ENCODE results near the gene DPF3. TPM values are rescaled to one million over a fixed set of nuclear protein-coding genes. Genes with fewer than 3 reads are reported as not detected.

The DPF3 gene
- total RNA-seq, 1 donor from 2014 or later: 27.3 TPM

DNA sequence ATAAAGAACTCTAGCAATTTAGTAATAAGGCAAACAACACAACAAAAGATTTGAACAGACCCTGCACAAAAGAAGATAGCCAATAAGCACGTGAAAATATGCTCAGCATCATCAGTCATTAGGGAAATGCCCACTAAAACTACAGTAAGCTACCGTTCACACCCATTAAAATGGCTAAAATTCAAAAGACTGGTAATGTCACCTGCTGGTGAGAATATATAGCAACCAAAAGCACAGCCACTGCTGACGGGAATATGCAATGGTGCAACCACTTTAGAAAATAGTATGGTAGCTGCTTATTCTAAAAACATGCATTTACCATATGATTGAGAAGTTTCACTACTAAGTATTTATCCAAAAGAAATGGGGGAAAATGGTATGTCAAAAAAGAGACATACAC lies 74.9 kb downstream of the DPF3 start:
- intact Hi-C loops (cut with DNase I): no loop called here
- DNase-seq (ENCODE audit: missing footprints) (no peak), ATAC-seq (no peak)

DNA sequence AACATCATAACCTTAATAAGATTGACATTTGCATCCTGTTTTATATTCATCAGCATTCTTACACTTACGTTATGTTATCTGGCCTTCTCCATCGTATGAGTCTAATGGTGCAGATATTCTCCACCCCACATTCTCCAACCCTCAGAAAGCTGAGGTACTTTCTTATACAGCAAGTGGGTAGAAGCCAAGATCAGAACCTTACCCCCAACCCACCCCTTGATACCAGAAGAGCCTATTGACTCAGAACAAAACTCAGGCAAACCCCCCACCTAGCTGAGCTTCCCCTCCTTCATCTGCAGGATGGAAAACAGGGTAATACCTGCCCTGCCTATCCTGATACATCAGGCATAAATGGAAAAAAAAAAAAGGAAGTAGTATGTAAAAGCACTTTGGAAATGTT lies 77.6 kb downstream of the DPF3 start:
- intact Hi-C loops (cut with DNase I): no loop called here
- ATAC-seq (no peak), DNase-seq (ENCODE audit: missing footprints) (no peak)

DNA sequence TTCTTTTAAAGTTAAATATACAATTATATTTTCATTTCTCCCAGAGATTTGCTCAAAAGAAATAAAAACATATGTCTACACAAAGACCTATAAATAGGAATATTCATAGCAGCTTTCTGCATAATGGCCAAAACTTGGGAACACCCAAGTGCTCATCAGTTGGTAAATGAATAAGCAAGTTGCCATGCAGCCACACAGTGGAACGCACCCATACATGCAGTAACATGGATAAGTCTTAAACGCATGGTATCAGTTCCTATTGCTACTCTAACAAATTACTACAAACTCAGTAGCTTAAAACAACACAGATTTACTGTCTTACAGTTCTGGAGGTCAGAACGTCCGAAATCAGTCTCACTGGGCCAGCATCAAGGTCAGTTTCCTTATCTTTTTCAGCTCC lies 78.5 kb downstream of the DPF3 start:
- DNase-seq (ENCODE audit: missing footprints): no peak
- intact Hi-C loops (cut with DNase I): no loop called here
- no peak for ATAC-seq

DNA sequence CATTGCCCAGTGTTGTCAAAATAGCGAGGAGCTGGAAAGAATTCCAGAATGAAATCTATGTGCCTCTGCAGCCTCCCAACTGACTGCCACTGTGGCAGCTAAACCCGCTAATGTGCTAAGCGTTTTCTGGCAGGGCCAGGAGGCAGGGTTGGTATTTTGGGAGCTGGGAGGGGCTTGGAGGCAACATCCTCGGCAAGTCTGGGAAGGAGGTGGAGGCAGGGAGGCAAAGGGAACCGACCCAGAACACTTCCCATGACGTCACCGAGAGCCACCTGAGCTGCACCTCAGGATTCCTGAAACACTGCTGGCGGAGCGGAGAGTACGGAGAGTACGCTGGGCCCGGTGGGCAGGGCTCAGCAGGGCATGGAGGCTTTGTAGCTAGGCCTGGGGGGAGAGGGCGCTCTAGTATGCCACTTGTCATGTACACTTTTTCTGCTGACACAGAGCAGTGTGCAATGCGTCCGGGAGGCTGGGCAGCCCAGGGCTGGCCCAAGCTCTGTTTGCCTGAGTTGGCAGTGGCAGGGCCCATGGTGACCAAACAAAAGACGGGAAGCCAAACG lies 81.5 kb downstream of the DPF3 start:
- ATAC-seq (peak; percentile 94), DNase-seq (ENCODE audit: missing footprints) (peak; percentile 78)
- intact Hi-C loops (cut with DNase I): loop anchor here (1.0 to 5.0 kb wide), 3 partner anchors 56 to 95 kb away; partner anchors contain the start of gene DPF3

DNA sequence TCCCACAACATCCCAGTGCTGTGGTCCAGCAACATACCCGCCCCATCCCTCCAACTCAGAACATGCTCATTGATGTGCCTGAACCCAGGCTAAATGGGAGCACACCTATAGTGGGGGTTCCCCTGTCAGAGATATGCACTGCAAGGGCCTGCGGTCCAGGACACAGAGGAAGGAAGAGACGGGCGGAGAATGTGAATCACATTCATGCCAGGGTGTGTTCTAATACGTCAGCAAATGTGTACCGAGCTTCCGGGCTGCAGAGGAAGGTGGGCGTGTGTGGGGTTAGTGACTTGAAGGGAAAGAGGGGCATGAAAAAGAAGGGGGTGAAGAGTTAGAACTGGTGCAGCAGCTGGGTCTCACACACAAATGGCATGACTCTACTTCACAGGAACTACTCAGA lies 83.7 kb downstream of the DPF3 start:
- intact Hi-C loops (cut with DNase I): loop anchor here (5.0 kb wide), 1 partner anchor 93 kb away; no protein-coding TSS in a partner anchor
- ATAC-seq (no peak), DNase-seq (ENCODE audit: missing footprints) (no peak)

DNA sequence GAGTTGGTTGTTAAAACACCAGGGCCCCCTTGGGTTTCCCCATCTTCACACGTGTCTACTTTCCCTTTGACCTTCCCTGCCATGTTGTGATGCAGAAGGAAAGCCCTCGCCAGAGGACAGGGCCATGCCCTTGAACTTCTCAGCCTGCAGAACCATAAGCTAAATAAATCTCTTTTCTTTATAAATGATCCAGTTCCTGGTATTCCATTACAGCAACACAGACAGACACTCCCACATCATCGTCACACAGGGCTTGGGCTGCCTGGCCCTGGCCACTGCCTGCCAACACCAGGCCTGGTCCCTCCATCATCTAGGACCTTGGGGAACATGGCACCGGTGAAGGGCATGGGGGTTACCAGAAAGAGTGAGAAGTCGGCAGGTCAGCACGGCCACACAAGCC lies 84.8 kb downstream of the DPF3 start:
- ATAC-seq: no peak
- DNase-seq (ENCODE audit: missing footprints): no peak
- intact Hi-C loops (cut with DNase I): no loop called here

DNA sequence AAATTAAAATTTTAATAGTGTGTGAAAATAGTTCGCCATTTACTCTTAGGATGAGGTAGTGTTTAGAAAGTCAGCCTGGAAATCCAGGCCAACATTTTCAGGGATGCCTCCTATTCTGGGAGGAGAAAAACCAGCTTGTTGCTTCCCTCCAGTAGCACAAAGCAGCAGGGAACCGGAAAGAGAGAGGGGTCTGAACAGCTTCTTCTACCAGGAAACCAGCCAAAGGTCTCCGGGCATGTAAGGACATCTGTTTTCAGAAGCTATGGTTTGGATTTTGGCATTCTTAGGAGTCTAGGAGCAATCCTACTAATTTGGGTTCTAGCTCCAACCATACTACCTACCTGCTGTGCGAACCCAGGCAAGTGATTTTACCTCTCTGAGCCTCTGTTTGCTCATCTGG lies 85.3 kb downstream of the DPF3 start:
- intact Hi-C loops (cut with DNase I): no loop called here
- no peak for DNase-seq (ENCODE audit: missing footprints)
- ATAC-seq: no peak

DNA sequence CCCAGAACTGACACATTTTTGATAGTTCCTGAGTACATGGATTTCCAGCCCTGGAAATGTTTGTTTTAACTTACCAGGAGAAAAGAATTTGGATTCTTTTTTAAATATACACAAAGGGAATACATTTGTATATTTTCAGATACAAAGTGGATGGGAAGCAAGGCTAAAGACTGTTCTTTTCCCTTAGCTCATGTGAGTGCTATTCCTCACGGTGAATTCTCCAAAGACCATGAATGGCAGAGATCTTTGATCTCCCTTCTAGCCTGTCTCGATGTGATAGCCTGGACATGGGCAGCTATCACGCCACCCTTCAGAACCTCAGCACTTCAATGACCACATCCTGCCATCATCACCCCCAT lies 91.3 kb downstream of the DPF3 start:
- DNase-seq (ENCODE audit: missing footprints): no peak
- intact Hi-C loops (cut with DNase I): no loop called here
- no peak for ATAC-seq

DNA sequence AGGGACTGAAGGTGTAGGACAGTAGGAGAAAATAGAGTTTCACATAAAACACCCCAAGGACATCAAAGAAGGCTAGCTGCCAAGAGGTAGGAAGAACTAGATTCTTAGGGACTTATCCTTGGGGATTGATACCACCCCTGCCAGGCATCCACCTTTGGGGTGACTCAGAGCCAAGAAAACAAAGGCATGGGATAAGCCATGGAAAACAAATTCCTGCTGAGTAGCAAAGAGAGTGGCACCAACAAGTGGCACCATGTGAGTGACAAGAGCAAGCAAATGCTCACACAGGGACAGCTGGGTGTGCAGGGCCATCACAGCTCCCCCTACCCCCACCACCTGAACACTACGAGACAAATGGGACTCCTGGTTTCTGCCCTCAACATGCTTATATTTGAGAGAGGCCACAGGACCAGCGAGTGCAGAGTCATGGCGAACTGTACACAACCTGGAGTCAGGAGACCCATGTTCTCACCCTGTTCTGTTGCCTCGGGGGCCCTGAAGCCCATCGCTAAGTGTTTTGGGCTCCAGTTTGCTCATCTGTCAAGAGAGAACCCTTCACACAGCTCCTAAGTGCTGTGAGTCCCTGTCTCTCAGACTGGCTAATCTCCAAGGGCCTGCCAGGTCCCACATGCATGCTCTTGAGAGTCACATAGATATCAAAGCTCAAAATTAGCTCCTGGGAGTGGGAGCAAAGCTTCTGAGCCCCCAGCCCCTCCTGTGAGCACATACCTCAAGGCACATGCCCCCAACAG lies 91.9 kb downstream of the DPF3 start:
- ATAC-seq (peak; percentile 60), DNase-seq (ENCODE audit: missing footprints) (no peak)
- intact Hi-C loops (cut with DNase I): no loop called here

DNA sequence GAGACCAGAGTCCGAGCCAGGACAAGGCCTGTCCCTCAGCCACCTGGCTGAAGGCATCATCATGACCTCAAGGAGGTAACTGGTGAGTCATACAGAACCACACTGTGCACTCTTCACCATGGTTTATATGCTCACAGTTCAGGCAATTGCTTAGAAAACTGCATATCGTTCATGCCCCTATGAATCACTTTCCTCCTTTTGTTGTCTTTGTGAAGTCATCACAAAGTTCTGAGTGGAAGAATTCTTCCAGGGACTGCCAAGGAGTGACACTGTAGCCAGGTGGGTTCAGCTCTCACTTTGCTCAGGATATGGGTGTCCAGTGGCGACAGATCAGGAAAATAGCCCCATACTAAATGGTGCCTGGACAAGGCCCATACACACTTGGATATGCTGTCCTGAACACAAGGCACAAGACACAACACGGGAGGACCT lies 92.5 kb downstream of the DPF3 start:
- intact Hi-C loops (cut with DNase I): no loop called here
- no peak for DNase-seq (ENCODE audit: missing footprints)
- ATAC-seq: no peak

DNA sequence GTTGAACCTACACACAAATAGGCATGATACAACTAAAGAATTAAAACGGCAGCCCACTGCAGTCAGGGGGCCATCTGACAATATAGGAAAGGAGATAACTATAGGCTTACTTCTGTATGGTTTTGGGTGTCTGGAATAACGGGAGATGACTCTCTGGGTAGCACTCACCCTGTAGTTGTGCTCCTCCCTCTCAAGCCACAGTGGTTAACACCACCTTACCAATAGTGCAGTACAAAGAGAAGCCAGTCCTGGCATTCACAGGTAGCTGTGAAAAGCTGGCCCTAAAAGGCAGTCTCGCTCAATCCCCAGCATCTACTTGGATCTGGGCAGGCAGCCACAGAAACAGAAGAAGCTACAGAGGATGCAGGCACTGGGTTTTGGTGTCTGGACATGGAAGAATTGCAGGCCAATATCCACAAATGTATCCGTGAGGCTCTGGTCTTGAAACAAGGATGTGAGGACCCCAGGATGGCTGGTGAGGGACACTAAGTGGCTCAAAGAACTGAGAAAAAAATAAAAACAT lies 93.0 kb downstream of the DPF3 start:
- no peak for ATAC-seq
- no peak for DNase-seq (ENCODE audit: missing footprints)
- intact Hi-C loops (cut with DNase I): no loop called here

DNA sequence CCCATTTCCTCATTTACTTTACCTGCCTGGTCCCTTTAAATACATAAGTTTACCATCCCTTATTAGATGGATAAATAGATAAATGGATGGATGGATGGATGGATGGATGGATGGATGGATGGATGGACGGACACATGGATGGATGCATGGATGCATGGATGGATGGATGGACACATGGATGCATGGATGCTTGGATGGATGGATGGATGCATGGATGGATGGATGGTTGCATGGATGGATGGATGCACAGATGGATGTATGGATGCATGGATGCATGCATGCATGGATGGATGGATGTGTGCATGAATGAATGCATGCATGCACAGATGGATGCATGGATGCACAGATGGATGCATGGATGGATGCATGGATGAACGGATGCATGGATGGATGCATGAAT lies 93.6 kb downstream of the DPF3 start:
- ATAC-seq (no peak), DNase-seq (ENCODE audit: missing footprints) (no peak)
- intact Hi-C loops (cut with DNase I): no loop called here

DNA sequence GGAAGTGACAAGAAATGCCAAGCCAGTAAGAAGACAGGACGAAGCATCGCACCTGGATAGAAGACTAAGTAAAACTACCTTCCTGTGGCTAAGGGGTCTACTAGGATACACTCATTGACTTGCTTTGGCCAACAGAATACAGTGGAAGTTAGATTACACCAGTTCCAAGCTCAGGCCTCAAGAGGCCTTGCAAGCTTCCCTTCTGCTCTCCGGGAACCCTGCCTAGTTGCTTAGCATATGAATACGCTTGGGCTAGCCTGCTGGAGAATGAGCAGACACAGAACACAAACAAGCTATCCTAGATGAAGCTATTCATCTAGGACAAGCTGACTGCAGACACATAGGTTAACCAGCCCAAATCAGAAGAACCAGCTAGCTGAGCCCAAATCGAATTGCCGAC lies 97.0 kb downstream of the DPF3 start:
- DNase-seq (ENCODE audit: missing footprints): no peak
- intact Hi-C loops (cut with DNase I): no loop called here
- ATAC-seq: no peak

DNA sequence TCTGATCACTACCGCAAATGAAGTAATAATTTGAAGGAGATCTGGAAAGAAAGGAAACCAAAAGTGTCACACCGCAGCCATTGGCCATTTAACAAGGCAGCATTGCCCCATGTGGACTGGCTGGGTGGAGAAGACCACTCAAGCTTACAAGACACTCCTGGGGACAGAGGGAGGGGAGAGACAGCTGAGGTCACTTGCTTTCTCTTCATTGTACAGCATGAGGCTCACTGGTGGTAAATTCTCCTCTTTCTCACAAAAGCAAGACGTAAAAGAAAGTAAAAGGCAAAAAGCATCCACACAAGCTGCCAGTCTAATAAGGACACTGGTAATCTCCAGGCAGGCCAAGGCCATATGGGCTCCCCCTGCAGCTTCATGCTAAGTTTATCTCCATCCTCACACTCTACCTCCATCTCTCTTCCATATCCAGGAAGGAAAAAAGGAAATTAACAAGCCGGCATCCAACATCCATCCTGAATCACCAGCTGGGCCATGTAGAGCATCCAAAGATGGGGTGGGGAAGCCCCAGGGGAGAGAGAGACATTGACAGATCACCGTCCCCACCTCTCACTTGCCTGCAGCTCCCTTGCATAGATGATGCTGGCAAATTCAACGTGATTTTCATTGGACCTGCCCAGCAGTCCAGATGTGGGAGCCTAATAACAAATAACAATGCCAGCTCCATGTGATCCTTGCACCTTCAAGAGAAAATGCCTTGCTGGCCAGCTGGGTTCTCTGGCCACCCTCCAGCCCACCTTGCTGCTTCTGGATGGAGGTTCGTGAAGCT lies 100.6 kb downstream of the DPF3 start:
- ATAC-seq (no peak), DNase-seq (ENCODE audit: missing footprints) (no peak)
- intact Hi-C loops (cut with DNase I): loop anchor here (5.0 kb wide), 1 partner anchor 76 kb away; no protein-coding TSS in a partner anchor

DNA sequence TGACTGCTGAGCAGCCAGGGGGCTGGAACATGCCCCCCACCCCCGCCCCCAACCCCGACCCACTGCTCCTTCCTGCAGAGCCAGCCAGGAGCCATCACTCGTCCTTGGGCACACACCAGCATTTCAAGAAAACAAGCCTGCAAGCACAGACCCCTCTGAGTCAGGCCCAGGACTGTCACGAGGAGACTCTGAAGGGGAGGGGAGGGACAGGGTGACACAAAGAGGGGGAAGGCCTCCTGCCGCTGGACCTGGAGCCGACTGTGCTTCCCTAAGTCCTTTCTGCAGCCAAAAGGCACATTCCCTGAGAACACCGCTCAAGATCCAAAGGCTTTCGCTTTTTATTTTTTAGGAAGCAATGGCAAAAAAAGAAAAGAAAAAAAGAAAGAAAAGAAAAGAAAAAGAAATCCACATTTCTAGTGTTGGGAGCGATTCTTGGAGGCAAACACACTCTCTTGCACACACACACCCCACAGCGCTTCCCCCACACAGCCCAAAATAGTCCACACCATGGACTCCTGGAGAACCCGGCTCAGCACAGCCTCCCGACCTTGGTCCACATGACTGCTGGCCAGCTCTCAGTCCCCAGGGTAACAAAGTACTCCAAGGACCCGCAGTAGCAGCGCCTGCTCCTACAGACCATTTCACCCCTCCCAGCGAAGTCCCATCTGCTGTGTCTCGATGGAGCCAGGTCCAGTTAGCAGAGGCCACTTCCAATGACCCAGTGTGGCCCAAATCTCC lies 101.7 kb downstream of the DPF3 start:
- intact Hi-C loops (cut with DNase I): loop anchor here (5.0 kb wide), 1 partner anchor 75 kb away; no protein-coding TSS in a partner anchor
- DNase-seq (ENCODE audit: missing footprints) (no peak), ATAC-seq (peak; percentile 92)

DNA sequence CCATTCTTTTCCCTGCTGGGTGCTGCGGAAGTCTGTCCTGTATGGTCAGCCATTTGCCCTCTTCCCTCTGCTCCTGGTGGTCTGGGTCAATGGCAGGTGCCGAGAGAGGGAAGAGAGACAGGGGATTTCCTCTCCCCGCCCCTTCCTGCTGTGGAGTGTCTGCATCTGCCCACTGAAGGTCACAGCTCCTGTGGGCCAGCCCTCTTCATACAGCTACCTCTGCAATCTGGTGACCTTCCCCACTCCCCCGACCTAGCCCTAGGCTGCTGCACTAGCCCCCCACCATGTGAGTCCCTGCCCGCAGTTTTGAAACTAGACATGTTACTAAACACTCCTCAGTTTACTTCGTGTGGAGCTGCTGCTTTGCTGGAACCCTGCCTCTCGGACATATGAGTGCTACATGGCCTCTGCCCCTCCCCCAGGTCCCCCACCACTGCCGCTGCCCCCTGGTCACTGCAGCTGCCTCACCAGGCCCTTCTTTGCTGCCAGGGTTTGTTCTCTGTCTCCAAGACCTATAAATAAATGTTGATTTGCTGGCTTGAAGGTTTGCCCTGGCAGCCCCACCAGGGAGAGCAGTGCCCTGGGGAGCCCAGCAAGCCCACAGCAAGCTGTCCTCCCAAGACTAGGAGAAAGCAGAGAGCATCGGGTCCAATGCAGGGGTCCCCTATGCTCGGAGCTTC lies 102.9 kb downstream of the DPF3 start:
- peak; percentile 67 for ATAC-seq
- intact Hi-C loops (cut with DNase I): loop anchor here (5.0 kb wide), 1 partner anchor 74 kb away; no protein-coding TSS in a partner anchor
- DNase-seq (ENCODE audit: missing footprints): no peak

DNA sequence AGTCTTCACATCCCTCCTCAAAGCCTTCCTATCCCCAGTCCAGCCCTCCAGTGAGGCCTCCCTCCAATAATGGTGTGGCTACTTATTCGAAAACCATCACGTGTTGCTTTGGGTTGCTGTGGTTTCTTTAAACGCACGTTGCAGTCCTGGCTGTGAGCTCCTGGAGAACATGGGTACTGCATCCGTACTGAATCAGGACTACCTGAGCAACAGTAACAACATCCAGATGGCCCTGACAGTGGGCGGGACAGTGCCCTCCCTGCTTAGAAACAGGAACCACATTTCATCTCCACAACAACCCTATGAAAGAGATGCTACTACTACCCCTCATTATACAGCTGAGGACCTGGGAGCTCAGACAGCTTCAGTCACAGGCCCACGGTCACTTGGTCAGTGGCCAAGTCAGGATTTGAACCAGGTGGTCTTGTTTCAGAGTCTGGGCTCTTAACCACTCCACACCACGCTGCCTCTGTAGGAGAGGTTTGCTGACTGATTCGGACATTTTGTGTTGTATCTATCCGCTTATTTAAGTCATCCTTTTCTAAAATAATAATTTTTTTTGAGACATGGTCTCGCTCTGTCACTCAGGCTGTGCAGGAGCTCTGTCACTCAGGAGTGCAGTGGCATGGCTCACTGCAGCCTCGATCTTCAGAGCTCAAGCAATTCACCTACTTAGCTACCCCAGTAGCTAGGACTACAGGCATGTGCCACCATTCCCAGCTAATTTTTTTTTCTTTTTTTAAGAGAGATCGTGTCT lies 104.8 kb downstream of the DPF3 start:
- no peak for DNase-seq (ENCODE audit: missing footprints)

DNA sequence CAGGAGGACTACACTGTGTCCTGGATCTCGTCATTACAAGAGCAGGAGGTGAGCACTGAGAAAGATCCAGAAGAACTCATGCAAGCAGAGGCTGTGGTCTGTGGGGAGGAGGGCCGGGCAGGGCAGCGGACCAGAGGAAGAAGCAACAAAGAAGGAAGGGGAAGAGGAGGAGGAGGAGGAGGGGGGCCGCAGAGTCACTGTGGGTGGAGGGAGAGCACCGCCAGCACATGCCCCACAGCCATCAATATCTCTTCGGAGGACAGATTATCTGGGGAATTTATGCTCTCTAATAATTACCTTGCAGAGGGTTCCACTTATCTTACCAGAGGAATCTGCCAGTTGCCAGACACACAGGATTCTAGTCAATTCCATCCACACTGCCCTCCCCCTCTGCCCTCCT lies 105.6 kb downstream of the DPF3 start:
- DNase-seq (ENCODE audit: missing footprints) (no peak), ATAC-seq (no peak)
- intact Hi-C loops (cut with DNase I): loop anchor here (2.0 kb wide), 1 partner anchor 19 kb away; no protein-coding TSS in a partner anchor

More for the DNA sequence above, 104.8 kb downstream of the DPF3 start:
- no peak for ATAC-seq
- intact Hi-C loops (cut with DNase I): loop anchor here (2.0 kb wide), 1 partner anchor 18 kb away; no protein-coding TSS in a partner anchor
